Hematopoietic multipotent progenitor cell treated with erythropoietin and hydrocortisone succinate and interleukin-3 and kit ligand, for 15 days (in vitro differentiated cells): ENCODE measurements around the gene LRRC10.

ENCODE experiments used
- DNase-seq: peaks from one replicate; pipeline ENCODE4 v3.0.0-alpha.2; 2015; ENCODE audit warnings: low spot score

Gene LRRC10

GRCh38 chr12:69569236-69569635, 41.5 kb downstream of the LRRC10 start:
- no peak for DNase-seq

DNA sequence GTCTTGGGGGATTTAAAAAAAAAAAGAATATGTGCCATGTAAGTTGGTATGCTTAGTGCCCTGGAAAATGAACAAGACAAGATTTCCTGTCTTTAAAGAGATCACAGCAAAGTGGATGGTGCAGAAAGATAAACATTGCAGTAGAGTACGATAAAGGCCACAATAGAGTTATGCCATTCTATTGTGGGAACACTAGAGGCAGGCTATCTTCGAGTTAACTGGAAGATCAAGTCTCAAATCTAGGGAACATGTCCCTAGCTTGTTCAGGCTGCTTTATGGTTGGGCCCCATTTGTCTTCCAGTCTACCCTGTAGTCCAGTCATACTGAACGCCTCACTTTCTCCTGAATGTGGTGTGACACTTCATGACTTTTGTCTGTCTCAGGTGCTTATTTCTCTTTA, 44.1 kb downstream of the LRRC10 start:
- DNase-seq, result no peak

GRCh38 chr12:69563166-69563762, 47.4 kb downstream of the LRRC10 start:
- no peak for DNase-seq
